ENCODE results near the gene CNKSR1.
"Not testable (repeated sequence)": the region's sequence is repeated elsewhere in the genome, so short reads cannot be mapped to it uniquely, and the experiment has no call there.

The CNKSR1 gene

GRCh38 chr1:26224606-26225005, 47.3 kb downstream of the CNKSR1 start:
- no peaks in the 10 kb centered on the region for H3K36me3 ChIP-seq (ENCODE audit: control insufficient read depth in 1 of 2, insufficient read depth in 2 of 2, low read depth in 1 of 2, low read length in 2 of 2)
- H3K18ac ChIP-seq (ENCODE audit: low read depth in 1 of 2, low read length in 2 of 2): no peak overlapping the region
- 87% methylated on average over 7 of the region's 7 CpGs for WGBS
- H2AK5ac ChIP-seq (ENCODE audit: low read length, severe bottlenecking): no peak overlapping the region
- H3K4me1 ChIP-seq (ENCODE audit: control insufficient read depth, insufficient read depth, low read depth, low read length): peaks cover 13% of the 10 kb centered on the region
- no peak overlapping the region for H2AFZ ChIP-seq (ENCODE audit: low read depth, low read length)
- H3K27ac ChIP-seq (ENCODE audit: low read length, poor library complexity, severe bottlenecking): no peak overlapping the region
- H3K14ac ChIP-seq (ENCODE audit: low read length in 2 of 2): no peak overlapping the region
- H3K9ac ChIP-seq (ENCODE audit: low read length): no peak overlapping the region
- H3K4me2 ChIP-seq (ENCODE audit: low read length, poor library complexity, severe bottlenecking): no peak overlapping the region
- H2BK120ac ChIP-seq (ENCODE audit: low read depth, low read length): no peak overlapping the region
- peak overlapping the region in 1 of 2 experiments; percentile 36 for H3K4me3 ChIP-seq (ENCODE audit: insufficient read depth in 1 of 2, low read depth in 1 of 2, low read length in 2 of 2)
- peaks cover 20 to 72% of the 10 kb centered on the region in 2 experiments for H3K27me3 ChIP-seq (ENCODE audit: control insufficient read depth in 1 of 2, insufficient read depth in 1 of 2, low read length in 2 of 2)
- no peak overlapping the region for H2BK5ac ChIP-seq (ENCODE audit: low read depth, low read length, poor library complexity, severe bottlenecking)
- no peak overlapping the region for H4K8ac ChIP-seq (ENCODE audit: low read length)
- no peak overlapping the region for H4K91ac ChIP-seq (ENCODE audit: low read length)
- H3K23ac ChIP-seq (ENCODE audit: low read length in 2 of 2): no peak overlapping the region
- H2BK15ac ChIP-seq (ENCODE audit: low read depth, poor library complexity, severe bottlenecking): no peak overlapping the region
- H3K9me3 ChIP-seq (ENCODE audit: control insufficient read depth, low read length): no peaks in the 10 kb centered on the region
- no peaks in the 10 kb centered on the region for H3K79me1 ChIP-seq (replicated peaks; ENCODE audit: low read length, poor library complexity, severe bottlenecking)
- no peak overlapping the region for H3K4ac ChIP-seq (ENCODE audit: low read depth in 1 of 2, low read length in 2 of 2)
- DNase-seq: no peak
- H2BK12ac ChIP-seq (ENCODE audit: low read length in 2 of 2): no peak overlapping the region

DNA sequence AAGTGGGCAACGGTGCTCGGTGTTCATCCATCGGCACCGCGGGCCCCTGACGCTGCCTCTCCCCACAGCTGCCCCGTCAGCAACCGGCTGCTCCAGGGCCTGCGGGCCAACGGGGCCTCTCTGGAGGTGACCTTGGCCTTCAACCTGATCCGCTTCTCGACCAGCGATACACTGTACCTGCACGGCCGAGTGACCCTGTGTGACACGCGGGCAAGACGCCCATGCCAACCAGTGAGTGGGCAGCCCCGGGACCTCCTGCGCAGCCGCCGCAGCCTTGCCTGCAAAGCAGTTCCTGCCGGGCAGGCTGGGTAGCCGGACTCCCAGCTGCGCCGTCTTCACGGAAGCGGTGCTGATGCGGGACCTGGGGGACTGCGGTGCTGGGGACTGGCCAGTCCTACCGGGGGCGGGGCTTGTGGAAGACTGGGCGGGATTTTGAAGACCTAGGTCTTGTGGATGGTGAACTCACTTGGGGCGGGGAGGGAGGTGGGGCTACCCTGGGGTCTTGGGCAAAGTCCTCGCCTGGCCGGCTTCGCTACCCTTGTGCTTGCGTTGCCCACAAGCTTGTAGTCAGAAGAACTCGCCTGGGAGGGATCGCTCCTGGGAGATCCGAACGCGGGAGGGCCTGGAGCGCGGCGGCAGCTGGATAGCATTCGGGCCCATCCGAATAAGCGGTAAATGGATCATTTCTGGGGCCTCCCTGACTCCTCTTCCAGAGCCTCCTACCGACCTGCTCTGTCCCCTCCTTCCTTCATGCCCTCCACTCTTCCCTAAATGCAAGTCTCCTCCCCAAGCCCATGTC, 47.9 kb downstream of the CNKSR1 start:
- no peak overlapping the region for H3K27ac ChIP-seq (ENCODE audit: low read length, poor library complexity, severe bottlenecking)
- peak overlapping the region; percentile 75 for H4K8ac ChIP-seq (ENCODE audit: low read length)
- peak overlapping the region in 1 of 2 experiments; percentile 87 for H3K14ac ChIP-seq (ENCODE audit: low read length in 2 of 2)
- H3K4me1 ChIP-seq (ENCODE audit: control insufficient read depth, insufficient read depth, low read depth, low read length): peaks cover 13% of the 10 kb centered on the region
- no peak overlapping the region for H2BK12ac ChIP-seq (ENCODE audit: low read length in 2 of 2)
- peak overlapping the region in 1 of 2 experiments; percentile 86 for H3K23ac ChIP-seq (ENCODE audit: low read length in 2 of 2)
- H3K9me3 ChIP-seq (ENCODE audit: control insufficient read depth, low read length): no peaks in the 10 kb centered on the region
- WGBS: 16% methylated on average over 50 of the region's 50 CpGs
- peak overlapping the region; percentile 32 for H3K9ac ChIP-seq (ENCODE audit: low read length)
- peak overlapping the region in 1 of 2 experiments; percentile 74 for H3K18ac ChIP-seq (ENCODE audit: low read depth in 1 of 2, low read length in 2 of 2)
- H3K36me3 ChIP-seq (ENCODE audit: control insufficient read depth in 1 of 2, insufficient read depth in 2 of 2, low read depth in 1 of 2, low read length in 2 of 2): no peaks in the 10 kb centered on the region
- no peak overlapping the region for H4K91ac ChIP-seq (ENCODE audit: low read length)
- peak overlapping the region; percentile 93 for H2AFZ ChIP-seq (ENCODE audit: low read depth, low read length)
- no peak overlapping the region for H2AK5ac ChIP-seq (ENCODE audit: low read length, severe bottlenecking)
- DNase-seq: peak; percentile 42
- no peak overlapping the region for H2BK5ac ChIP-seq (ENCODE audit: low read depth, low read length, poor library complexity, severe bottlenecking)
- peak overlapping the region; percentile 82 for H3K4me2 ChIP-seq (ENCODE audit: low read length, poor library complexity, severe bottlenecking)
- H2BK15ac ChIP-seq (ENCODE audit: low read depth, poor library complexity, severe bottlenecking): no peak overlapping the region
- no peak overlapping the region for H2BK120ac ChIP-seq (ENCODE audit: low read depth, low read length)
- no peak overlapping the region for H3K4ac ChIP-seq (ENCODE audit: low read depth in 1 of 2, low read length in 2 of 2)
- peaks cover 20 to 66% of the 10 kb centered on the region in 2 experiments for H3K27me3 ChIP-seq (ENCODE audit: control insufficient read depth in 1 of 2, insufficient read depth in 1 of 2, low read length in 2 of 2)
- H3K4me3 ChIP-seq (ENCODE audit: insufficient read depth in 1 of 2, low read depth in 1 of 2, low read length in 2 of 2): peak overlapping the region; percentile 36 to 73
- no peaks in the 10 kb centered on the region for H3K79me1 ChIP-seq (replicated peaks; ENCODE audit: low read length, poor library complexity, severe bottlenecking)

DNA sequence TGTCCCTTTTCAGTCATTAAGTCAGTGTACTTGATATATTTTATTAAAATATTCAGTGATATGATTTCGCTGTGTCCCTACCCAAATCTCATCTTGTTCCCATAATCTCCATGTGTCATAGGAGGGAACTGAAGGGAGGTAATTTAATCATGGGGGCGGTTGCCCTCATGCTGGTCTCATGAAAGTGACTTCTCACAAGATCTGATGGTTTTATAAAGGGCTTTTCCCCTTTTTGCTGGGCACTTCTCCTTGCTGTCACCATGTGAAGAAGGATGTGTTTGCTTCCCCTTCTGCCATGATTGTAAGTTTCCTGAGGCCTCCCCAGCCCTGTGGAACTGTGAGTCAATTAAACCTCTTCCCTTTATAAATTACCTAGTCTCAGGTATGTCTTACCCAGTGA, 53.4 kb downstream of the CNKSR1 start:
- not testable (repeated sequence) for H2BK12ac ChIP-seq (ENCODE audit: low read length in 2 of 2); H3K14ac ChIP-seq (ENCODE audit: low read length in 2 of 2); H2BK15ac ChIP-seq (ENCODE audit: low read depth, poor library complexity, severe bottlenecking); H3K9ac ChIP-seq (ENCODE audit: low read length); H2BK5ac ChIP-seq (ENCODE audit: low read depth, low read length, poor library complexity, severe bottlenecking); H3K4ac ChIP-seq (ENCODE audit: low read depth in 1 of 2, low read length in 2 of 2); H4K8ac ChIP-seq (ENCODE audit: low read length); H3K27ac ChIP-seq (ENCODE audit: low read length, poor library complexity, severe bottlenecking); H3K4me2 ChIP-seq (ENCODE audit: low read length, poor library complexity, severe bottlenecking); H3K4me1 ChIP-seq (ENCODE audit: control insufficient read depth, insufficient read depth, low read depth, low read length); H3K9me3 ChIP-seq (ENCODE audit: control insufficient read depth, low read length); H4K91ac ChIP-seq (ENCODE audit: low read length); H2AK5ac ChIP-seq (ENCODE audit: low read length, severe bottlenecking); H2AFZ ChIP-seq (ENCODE audit: low read depth, low read length); H3K18ac ChIP-seq (ENCODE audit: low read depth in 1 of 2, low read length in 2 of 2); H3K4me3 ChIP-seq (ENCODE audit: insufficient read depth in 1 of 2, low read depth in 1 of 2, low read length in 2 of 2); H2BK120ac ChIP-seq (ENCODE audit: low read depth, low read length); H3K23ac ChIP-seq (ENCODE audit: low read length in 2 of 2); H3K79me1 ChIP-seq (replicated peaks; ENCODE audit: low read length, poor library complexity, severe bottlenecking); H3K36me3 ChIP-seq (ENCODE audit: control insufficient read depth in 1 of 2, insufficient read depth in 2 of 2, low read depth in 1 of 2, low read length in 2 of 2); DNase-seq
- H3K27me3 ChIP-seq (ENCODE audit: control insufficient read depth in 1 of 2, insufficient read depth in 1 of 2, low read length in 2 of 2): peaks cover 7 to 25% of the 10 kb centered on the region in 2 experiments
- WGBS: 92% methylated on average over 1 of the region's 2 CpGs

DNA sequence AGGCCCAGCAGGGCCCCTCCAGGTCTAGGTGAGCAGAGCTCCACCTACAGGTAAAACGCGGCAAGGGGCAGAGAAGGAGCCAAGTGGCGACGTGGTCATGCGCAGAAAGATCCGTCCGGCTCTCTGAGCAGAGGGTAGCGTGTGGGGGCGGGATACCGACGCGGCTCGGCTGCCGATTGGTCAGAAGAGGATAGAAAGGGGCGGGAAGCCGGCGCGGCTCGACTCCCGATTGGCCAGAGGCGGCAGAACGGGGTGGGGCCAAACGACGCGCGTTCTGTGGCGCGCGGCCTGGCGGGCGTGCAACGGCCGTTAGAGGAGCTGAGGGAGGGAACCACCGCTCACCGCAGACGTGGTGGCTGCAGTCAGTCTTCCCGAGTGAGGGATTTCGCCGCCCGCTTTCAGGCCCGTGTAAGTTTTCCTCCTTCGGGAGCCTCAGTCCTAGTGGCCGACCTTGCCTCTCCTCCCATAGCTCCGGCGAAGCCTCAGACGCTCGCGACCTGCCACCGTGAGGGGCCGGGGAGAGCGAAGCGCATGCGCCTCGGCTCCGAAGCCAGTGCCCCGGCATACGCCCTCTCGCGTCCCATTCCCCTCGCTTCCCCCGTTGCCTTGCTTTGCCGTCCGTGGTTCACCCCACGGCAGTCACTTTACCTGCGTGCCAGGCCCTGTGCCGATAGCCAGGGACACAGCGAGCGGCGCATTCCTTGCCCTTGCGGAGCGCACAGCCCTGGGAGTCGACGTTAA, 56.8 kb downstream of the CNKSR1 start, which contains the start of gene CEP85:
Gene CEP85 (plus strand): TSS at position 298 of the 741 bp plus-strand sequence. CDS start 5,584 bp downstream, outside the sequence.
- H3K4me1 ChIP-seq (ENCODE audit: control insufficient read depth, insufficient read depth, low read depth, low read length): peaks cover 3% of the 10 kb centered on the region
- peak within 1 kb of the TSS; percentile 50 for H3K27ac ChIP-seq (ENCODE audit: low read length, poor library complexity, severe bottlenecking)
- H2BK5ac ChIP-seq (ENCODE audit: low read depth, low read length, poor library complexity, severe bottlenecking): peak within 1 kb of the TSS; percentile 39
- H3K4me3 ChIP-seq (ENCODE audit: insufficient read depth in 1 of 2, low read depth in 1 of 2, low read length in 2 of 2): peak within 1 kb of the TSS; percentile 79 to 95
- H3K79me1 ChIP-seq (replicated peaks; ENCODE audit: low read length, poor library complexity, severe bottlenecking): peaks cover 5% of the 10 kb centered on the region
- peak within 1 kb of the TSS; percentile 73 for H2BK15ac ChIP-seq (ENCODE audit: low read depth, poor library complexity, severe bottlenecking)
- H3K9ac ChIP-seq (ENCODE audit: low read length): peak within 1 kb of the TSS; percentile 92
- peak within 1 kb of the TSS in 1 of 2 experiments; percentile 19 for H3K23ac ChIP-seq (ENCODE audit: low read length in 2 of 2)
- H4K8ac ChIP-seq (ENCODE audit: low read length): peak within 1 kb of the TSS; percentile 98
- peak; percentile 97 for DNase-seq
- peak within 1 kb of the TSS; percentile 100 for H2AFZ ChIP-seq (ENCODE audit: low read depth, low read length)
- H3K18ac ChIP-seq (ENCODE audit: low read depth in 1 of 2, low read length in 2 of 2): peak within 1 kb of the TSS; percentile 61 to 94
- no peaks in the 10 kb centered on the region for H3K9me3 ChIP-seq (ENCODE audit: control insufficient read depth, low read length)
- H3K27me3 ChIP-seq (ENCODE audit: control insufficient read depth in 1 of 2, insufficient read depth in 1 of 2, low read length in 2 of 2): no peaks in the 10 kb centered on the region
- peak within 1 kb of the TSS in 1 of 2 experiments; percentile 67 for H2BK12ac ChIP-seq (ENCODE audit: low read length in 2 of 2)
- H3K14ac ChIP-seq (ENCODE audit: low read length in 2 of 2): peak within 1 kb of the TSS in 1 of 2 experiments; percentile 92
- H3K4me2 ChIP-seq (ENCODE audit: low read length, poor library complexity, severe bottlenecking): peak within 1 kb of the TSS; percentile 80
- H3K36me3 ChIP-seq (ENCODE audit: control insufficient read depth in 1 of 2, insufficient read depth in 2 of 2, low read depth in 1 of 2, low read length in 2 of 2): no peaks in the 10 kb centered on the region
- under 1% methylated on average over 68 of the region's 73 CpGs for WGBS
- H2BK120ac ChIP-seq (ENCODE audit: low read depth, low read length): no peak within 1 kb of the TSS
- H2AK5ac ChIP-seq (ENCODE audit: low read length, severe bottlenecking): no peak within 1 kb of the TSS
- peak within 1 kb of the TSS; percentile 75 to 81 for H3K4ac ChIP-seq (ENCODE audit: low read depth in 1 of 2, low read length in 2 of 2)
- H4K91ac ChIP-seq (ENCODE audit: low read length): peak within 1 kb of the TSS; percentile 75
